Muscle of leg (tissue), 11 donors: ENCODE measurements around the gene PRR22. TPM values are rescaled to one million over a fixed set of nuclear protein-coding genes. Genes with fewer than 3 reads are reported as not detected.

ENCODE experiments used
- DNase-seq: peaks from one replicate; pipeline ENCODE4 v3.0.0; 2013
- H3K27ac ChIP-seq: one replicate; pipeline ENCODE4 v1.5.1; 2013; ENCODE audit warnings: mild to moderate bottlenecking, low read length, control low read depth
- H3K27me3 ChIP-seq: one replicate; pipeline ENCODE4 v1.6.1; 2013; ENCODE audit warnings: low read length; ENCODE audit not compliant: control insufficient read depth, insufficient read depth
- H3K36me3 ChIP-seq: one replicate; pipeline ENCODE4 v1.6.1; 2013; ENCODE audit warnings: low read length; ENCODE audit not compliant: control insufficient read depth, insufficient read depth
- H3K4me1 ChIP-seq: one replicate; pipeline ENCODE4 v1.6.1; 2013; ENCODE audit warnings: low read length; ENCODE audit not compliant: control insufficient read depth, insufficient read depth
- H3K4me3 ChIP-seq: one replicate; pipeline ENCODE4 v1.5.1; 2013; ENCODE audit warnings: low read length, control low read depth
- H3K9me3 ChIP-seq: replicated peaks from 2 replicates; pipeline ENCODE4 v1.6.1; 2013; ENCODE audit warnings: low read depth, low read length; ENCODE audit not compliant: control insufficient read depth
- WGBS: methylation state at CpG from one replicate; pipeline ENCODE4 v1.1.5; 2013; ENCODE audit warnings: missing lambda C conversion rate; ENCODE audit not compliant: insufficient coverage; 5-methylcytosine and 5-hydroxymethylcytosine counted together
- polyA plus RNA-seq, 8 donors: library from polyadenylated mRNA; unstranded; fragments of 120-200 nt; gene quantifications; one replicate each; pipeline versions ENCODE4 v1.2.1 to v1.2.3, GENCODE V29; 2013; ENCODE audit warnings: inconsistent platforms in 1 of 8, low replicate concordance in 1 of 8; ENCODE audit not compliant: insufficient read length in 8 of 8, insufficient read depth in 1 of 8
- total RNA-seq: library from RNA; stranded (reverse); fragments of 120-200 nt; gene quantifications from one replicate; pipeline ENCODE4 v1.2.4, GENCODE V29; 2013

Gene PRR22
- total and polyA plus RNA-seq, 9 donors = 0.86 to 2.7 (median 1.3) TPM

DNA sequence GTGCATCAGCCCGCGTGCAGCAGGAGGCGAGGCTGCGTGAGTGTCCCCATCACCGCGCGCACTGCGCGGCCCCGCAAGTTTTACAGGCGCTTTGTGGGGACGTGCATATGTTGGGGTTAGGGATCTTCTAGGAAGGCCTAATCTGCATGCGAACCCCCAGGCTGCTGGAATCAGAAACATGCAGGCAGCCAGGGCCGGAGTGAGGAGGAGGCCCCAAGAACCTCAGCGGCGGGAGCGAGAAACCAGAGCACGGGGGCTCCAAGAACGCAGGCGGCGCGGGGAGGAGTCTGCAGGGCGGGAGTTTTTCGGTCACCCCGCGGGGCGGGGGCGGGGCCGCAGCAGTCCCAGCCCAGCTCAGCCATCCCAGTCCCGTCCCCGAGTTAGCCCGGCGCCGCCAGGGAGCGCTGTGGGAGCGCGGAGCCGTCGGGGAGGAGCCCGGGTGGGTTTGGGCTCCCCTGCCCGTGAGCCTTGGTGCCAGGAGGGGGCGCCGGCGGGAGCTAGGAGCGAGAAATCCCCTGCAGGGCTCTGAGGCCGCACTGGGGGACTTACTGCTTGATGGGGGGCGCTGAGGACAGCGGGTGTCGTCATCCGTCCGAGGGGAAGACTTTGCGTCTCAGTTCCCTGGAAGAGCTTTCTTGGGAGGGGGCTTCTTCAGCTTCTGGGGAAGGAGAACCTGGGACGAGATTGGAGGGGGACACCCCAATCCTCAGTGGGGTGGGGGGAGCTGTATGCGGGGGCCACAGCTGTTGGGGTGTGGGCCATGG is 19.4 kb upstream of the PRR22 start:
- H3K4me3 ChIP-seq = peak overlapping the region; percentile 34
- H3K36me3 ChIP-seq = no peaks in the 10 kb centered on the region
- DNase-seq = peak; percentile 93
- peaks cover 44% of the 10 kb centered on the region for H3K4me1 ChIP-seq
- no peaks in the 10 kb centered on the region for H3K9me3 ChIP-seq
- no peak overlapping the region for H3K27ac ChIP-seq
- H3K27me3 ChIP-seq = peaks cover 47% of the 10 kb centered on the region
- under 1% methylated on average over 54 of the region's 54 CpGs for WGBS

DNA sequence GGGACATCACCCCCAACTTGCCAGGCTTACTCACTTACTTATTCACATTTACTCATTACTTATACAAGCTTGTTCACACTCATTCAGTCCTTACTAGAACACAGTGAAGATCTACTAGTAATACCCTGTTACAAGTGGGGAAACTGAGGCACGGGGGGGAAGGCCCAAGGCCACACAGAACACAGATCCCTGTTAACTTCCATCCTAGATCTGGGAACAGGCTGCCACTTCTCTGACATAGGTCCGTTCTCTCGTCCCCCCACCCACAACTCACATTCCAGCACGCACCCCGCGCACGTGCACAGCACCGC is 18.9 kb upstream of the PRR22 start:
- Histone ChIP-seq H3K4me3 (peak overlapping the region; percentile 34), H3K27ac (no peak overlapping the region), H3K27me3 (peaks cover 45% of the 10 kb centered on the region), H3K9me3 (no peaks in the 10 kb centered on the region), H3K36me3 (no peaks in the 10 kb centered on the region), H3K4me1 (peaks cover 48% of the 10 kb centered on the region)
- 4% methylated on average over 4 of the region's 8 CpGs for WGBS
- no peak for DNase-seq

DNA sequence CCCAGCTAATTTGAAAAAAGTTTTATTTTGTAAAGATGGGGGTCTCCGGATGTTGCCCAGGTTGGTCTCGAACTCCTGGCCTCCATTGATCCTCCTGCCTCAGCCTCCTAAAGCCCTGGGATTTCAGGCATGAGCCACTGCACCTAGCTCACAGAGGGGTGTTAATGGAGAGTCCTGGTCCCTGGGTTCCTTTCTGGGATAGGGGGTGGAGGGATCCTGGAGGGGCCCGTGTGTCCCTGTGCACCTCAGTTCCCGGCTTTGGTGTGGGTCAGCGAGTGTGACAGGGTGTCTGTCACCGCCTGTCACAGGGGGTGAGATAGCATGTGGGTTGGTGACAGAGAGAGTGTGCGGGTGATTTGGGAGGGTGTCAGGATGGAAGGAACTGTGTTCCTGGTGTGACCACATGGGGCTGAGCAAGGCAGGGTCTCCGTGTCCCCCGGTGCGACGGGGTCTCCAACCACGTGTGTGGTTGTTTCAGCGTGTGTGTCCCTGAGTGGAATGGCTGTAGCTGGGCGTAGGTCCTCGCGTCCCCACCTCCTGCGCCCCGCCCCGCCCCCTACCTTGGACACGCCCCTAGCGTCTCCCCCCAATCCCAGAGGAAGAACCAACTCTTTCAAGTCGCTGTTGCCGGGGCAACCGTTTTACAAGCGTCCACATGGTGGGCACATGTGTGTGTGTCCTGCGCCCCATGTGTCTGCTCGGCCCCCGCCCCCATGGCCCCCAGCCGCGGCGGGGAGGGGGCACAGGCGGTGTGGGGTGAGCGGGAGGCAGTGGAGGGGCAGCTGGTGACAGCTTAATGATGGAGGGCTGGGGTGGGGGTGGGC is 17.5 kb upstream of the PRR22 start:
- no peaks in the 10 kb centered on the region for H3K36me3 ChIP-seq
- DNase-seq = peak; percentile 58
- H3K27ac ChIP-seq = no peak overlapping the region
- no peak overlapping the region for H3K4me3 ChIP-seq
- H3K9me3 ChIP-seq = no peaks in the 10 kb centered on the region
- H3K4me1 ChIP-seq = peaks cover 48% of the 10 kb centered on the region
- H3K27me3 ChIP-seq = peaks cover 44% of the 10 kb centered on the region
- WGBS = 8% methylated on average over 26 of the region's 33 CpGs

DNA sequence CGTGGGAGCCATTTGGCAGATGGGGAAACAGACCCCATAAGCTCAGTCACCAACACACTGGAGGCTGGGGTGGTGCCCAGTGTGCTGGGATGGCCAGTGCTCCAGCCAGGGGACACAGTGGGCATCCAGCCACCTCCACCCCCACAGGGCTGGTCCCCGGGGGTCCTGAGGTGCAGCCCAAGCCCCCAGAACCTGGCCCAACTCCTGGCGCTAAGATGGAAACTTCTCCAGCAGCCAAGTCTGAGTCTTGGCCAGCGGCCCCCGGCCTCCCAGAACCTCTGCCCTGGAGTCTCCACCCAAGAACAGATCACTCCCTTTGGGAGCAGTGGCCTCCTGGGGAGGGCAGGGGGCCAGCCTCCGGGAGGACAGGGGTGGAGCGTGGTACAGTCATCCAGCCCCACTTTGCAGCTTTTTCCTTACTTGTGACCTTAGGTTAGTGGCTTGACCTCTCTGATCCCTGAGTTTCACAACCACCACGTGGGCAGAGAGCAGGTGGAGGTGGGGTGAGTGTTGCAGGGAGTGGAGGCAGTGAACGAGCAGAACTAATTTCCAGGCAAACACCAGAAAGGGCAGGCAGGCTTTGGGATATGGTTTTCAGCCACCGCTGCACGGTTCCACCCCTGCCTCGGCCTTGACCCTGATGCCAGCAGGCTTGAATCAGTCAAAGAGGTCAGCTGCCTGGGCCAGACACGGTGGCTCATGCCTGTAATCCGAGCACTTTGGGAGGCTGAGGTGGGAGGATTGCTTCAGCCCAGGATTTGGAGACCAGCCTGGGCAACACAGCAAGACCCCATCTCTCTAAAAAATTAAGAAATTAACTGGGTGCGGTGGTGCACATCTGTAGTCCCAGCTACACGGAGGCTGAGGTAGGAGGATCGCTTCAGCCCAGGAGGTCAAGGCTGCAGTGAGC is 16.1 kb upstream of the PRR22 start:
- Histone ChIP-seq H3K27me3 (peaks cover 31% of the 10 kb centered on the region), H3K4me1 (peaks cover 43% of the 10 kb centered on the region), H3K27ac (no peak overlapping the region), H3K9me3 (no peaks in the 10 kb centered on the region), H3K4me3 (no peak overlapping the region), H3K36me3 (no peaks in the 10 kb centered on the region)
- 46% methylated on average over 8 of the region's 17 CpGs for WGBS
- DNase-seq = no peak

DNA sequence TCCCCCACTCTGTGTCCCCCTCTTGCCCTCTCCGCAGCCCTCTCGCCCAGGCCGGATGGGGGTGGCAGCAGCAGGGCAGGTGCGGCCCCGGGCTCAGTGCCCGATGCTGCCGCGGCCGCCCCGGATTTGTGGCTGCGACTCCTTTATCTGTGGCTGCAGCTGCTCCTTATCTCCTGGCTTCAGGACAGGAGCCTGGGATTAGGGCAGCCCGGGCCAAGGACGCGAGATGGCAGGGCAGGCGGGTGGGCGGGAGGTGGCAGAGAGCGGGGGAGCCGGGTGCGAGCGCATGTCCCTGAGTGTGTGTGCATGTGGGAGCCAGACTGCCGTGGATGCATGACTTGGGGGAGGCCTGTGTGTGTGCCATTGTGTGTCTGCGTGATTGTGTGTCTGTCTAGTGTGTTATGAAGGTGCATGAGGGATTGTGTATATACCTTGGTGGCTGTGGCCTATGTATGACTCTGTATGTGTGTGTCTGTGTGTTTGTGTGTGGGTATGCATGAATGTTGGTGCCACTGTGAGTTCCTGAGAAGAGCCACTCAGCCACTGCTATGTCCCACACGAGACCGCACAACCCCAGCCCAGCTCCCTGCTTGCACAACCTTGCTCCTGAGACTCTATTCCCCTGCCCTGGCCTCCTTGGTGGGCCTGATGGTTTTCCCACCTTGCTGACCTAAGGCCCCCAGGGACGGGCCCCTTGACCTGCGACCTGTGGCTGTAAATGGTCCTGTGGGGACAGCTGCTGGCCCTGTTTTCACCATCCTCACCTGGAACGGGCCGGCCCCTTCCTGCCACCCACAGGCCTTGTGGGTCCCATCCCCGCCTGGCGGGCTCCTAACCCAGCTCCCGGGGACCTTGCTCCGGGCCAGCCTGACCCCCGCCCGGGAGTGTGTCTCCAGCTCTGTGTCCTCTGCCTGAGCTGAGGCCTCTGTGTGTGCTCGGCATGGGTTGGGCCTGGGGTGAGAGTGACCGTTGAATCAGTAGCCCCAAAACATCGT is 15.0 kb upstream of the PRR22 start:
- Histone ChIP-seq H3K9me3 (no peaks in the 10 kb centered on the region), H3K27me3 (peaks cover 25% of the 10 kb centered on the region), H3K27ac (peak overlapping the region; percentile 7), H3K36me3 (no peaks in the 10 kb centered on the region), H3K4me1 (peaks cover 39% of the 10 kb centered on the region), H3K4me3 (no peak overlapping the region)
- 53% methylated on average over 21 of the region's 37 CpGs for WGBS
- no peak for DNase-seq

DNA sequence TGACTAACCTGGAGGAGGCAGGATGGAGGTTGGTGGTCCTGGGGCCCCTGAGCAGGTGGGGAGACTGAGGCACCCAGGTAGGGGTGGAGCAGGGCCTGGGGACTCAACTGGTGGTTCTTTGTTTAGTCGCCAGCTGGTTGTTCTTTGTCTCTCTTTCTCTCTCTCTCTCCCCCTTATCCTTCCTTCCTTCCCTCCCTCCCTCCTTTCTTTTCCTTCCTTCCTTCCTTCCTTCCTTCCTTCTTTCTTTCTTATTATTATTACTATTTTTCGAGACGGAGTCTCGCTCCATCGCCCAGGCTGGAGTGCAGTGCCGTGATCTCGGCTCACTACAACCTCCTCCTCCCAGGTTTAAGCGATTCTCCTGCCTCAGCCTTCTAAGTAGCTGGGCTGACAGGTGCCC is 13.7 kb upstream of the PRR22 start:
- no peak for DNase-seq
- no peak overlapping the region for H3K27ac ChIP-seq

DNA sequence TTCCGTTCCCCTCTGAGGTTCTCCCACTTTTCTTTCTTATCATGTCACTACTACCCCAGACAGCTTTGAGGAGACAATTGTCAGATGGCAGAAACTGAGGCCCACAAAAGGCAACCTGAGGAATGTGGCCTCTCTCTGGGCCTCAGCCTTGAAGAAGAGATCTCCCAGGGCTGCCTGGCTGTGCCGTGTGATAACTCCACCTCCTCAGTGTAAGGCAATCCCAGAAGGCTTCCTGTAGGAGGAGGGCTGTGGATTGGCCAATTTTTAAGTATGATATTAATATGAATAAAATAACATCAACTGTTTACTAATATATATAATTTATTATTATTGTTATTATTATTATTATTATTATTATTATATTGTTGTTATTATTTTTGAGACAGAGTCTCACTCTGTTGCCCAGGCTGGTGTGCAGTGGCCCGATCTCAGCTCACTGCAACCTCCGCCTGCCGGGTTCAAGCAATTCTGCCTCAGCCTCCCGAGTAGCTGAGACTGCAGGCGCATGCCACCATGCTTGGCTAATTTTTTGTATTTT is 10.9 kb upstream of the PRR22 start:
- 94% methylated on average over 5 of the region's 7 CpGs for WGBS
- Histone ChIP-seq H3K27ac (no peak overlapping the region), H3K36me3 (no peaks in the 10 kb centered on the region), H3K9me3 (no peaks in the 10 kb centered on the region), H3K4me3 (no peak overlapping the region), H3K4me1 (peaks cover 23% of the 10 kb centered on the region), H3K27me3 (no peaks in the 10 kb centered on the region)
- DNase-seq = no peak

More for the DNA sequence above, 13.7 kb upstream of the PRR22 start:
- H3K9me3 ChIP-seq = no peaks in the 10 kb centered on the region
- H3K4me1 ChIP-seq = peaks cover 27% of the 10 kb centered on the region
- H3K27me3 ChIP-seq = peaks cover 12% of the 10 kb centered on the region
- no peak overlapping the region for H3K4me3 ChIP-seq
- H3K36me3 ChIP-seq = no peaks in the 10 kb centered on the region
- WGBS = 72% methylated on average over 3 of the region's 8 CpGs

DNA sequence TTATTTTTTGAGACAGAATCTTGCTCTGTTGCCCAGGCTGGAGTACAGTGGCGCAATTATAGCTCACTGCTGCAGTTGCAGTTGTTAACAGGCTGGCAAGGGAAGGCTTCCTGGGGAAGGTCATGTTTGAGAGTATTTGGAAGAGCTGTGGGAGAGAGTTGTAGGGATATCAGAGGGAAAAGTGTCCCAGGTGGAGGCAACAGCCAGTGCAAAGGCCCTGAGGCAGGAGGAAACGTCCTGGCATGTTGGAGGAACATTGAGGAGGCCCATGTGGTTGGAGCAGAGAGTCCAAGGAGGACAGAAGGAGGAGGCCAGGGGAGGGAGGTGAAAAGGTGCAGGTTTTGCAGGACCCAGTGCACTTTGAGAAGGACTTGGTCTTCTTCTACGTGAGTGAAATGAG is 8.6 kb upstream of the PRR22 start:
- no peak for DNase-seq
- Histone ChIP-seq H3K36me3 (peaks cover 20% of the 10 kb centered on the region), H3K4me3 (no peak overlapping the region), H3K27ac (no peak overlapping the region), H3K27me3 (no peaks in the 10 kb centered on the region), H3K4me1 (peaks cover 10% of the 10 kb centered on the region), H3K9me3 (no peaks in the 10 kb centered on the region)
- 95% methylated on average over 3 of the region's 3 CpGs for WGBS

DNA sequence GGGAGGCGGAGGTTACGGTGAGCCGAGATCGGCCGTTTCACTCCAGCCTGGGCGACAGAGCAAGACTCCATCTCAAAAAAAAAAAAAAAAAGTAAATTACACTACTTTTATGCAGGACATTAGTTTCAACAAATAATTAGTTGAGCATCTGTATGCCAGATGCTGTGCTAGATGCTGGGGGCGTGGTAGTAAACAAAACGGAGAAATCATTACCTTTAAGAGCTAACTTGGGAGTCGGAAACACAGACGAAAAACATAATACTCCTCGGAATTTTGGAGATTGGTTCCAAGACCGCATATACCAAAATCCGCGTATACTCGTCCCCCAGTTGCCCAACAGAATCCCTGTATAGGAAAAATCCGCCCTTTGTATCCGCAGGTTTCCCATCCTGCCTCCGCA is 7.7 kb upstream of the PRR22 start:
- WGBS = 87% methylated on average over 12 of the region's 18 CpGs
- Histone ChIP-seq H3K4me1 (peaks cover 10% of the 10 kb centered on the region), H3K4me3 (no peak overlapping the region), H3K36me3 (peaks cover 29% of the 10 kb centered on the region), H3K9me3 (no peaks in the 10 kb centered on the region), H3K27me3 (no peaks in the 10 kb centered on the region), H3K27ac (no peak overlapping the region)
- DNase-seq = no peak
